ENCODE results near the gene FBXO3.

DNA sequence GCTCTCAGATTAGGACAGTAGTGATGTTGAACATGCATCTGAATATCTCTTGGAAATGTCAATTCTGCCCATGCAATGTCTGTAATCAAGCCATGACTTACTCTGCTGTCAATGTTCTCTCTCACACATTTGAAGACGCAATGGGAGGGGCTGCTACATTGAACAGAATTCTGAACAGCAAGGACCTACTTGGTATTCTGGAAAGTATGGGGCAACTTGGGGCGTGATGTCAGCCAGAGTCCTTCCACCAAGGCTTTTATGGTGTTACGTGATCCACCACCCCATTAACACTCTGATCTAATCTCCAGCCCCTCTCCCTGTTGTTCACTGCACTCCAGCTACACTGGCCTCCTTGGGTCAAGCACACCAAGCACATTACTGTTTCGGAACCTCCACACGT, 31.0 kb downstream of the FBXO3 start:
- no peak for TF ChIP-seq POLR2A (IDR thresholded peaks at IDR 0.05; ENCODE audit: low read depth, low read length)
- no peak for TF ChIP-seq POLR2AphosphoS5 (IDR thresholded peaks at IDR 0.05; ENCODE audit: low read depth, low read length)
- no peak for TF ChIP-seq TAF1 (IDR thresholded peaks at IDR 0.05; ENCODE audit: low read depth, low read length)
- no peak for TF ChIP-seq SPI1 (IDR thresholded peaks at IDR 0.05; ENCODE audit: low read depth, low read length)
- TF ChIP-seq PAX5 (IDR thresholded peaks at IDR 0.05; ENCODE audit: insufficient read depth, low read length, severe bottlenecking) = no peak
- TF ChIP-seq POU2F2 (IDR thresholded peaks at IDR 0.05; ENCODE audit: low read depth, low read length) = no peak

Data from GM12891 (cell line).